Transverse colon (tissue), 4 donors: Measurements from ENCODE around the gene ADAM23. TPM values are rescaled to one million over a fixed set of nuclear protein-coding genes. Genes with fewer than 3 reads are reported as not detected.

ENCODE experiments used
- DNase-seq: peaks from one replicate; pipeline ENCODE4 v3.0.0-alpha.2; 2019
- H3K27ac ChIP-seq, 4 donors: fragments of 200-600 bp; sonication (generic); 2 replicates each; pipeline ENCODE4 v1.5.1; 2016 to 2018; ENCODE audit warnings: inconsistent platforms in 4 of 4
- H3K27me3 ChIP-seq: fragments of 200-600 bp; sonication (generic); 2 replicates; pipeline ENCODE4 v1.5.1; 2017; ENCODE audit warnings: inconsistent platforms
- H3K36me3 ChIP-seq, 4 donors: fragments of 200-600 bp; sonication (generic); 2 replicates each; pipeline ENCODE4 v1.5.1; 2017 to 2019; ENCODE audit warnings: inconsistent platforms in 4 of 4
- H3K4me1 ChIP-seq, 4 donors: fragments of 200-600 bp; sonication (generic); 2 replicates each; pipeline ENCODE4 v1.5.1; 2017 to 2020; ENCODE audit warnings: inconsistent platforms in 4 of 4
- H3K4me3 ChIP-seq, 4 donors: fragments of 200-600 bp; sonication (generic); 1 replicate in 1 of 4; 2 replicates in 3 of 4; pipeline versions ENCODE4 v1.5.1 to v1.6.1; 2017 to 2019; ENCODE audit warnings: inconsistent platforms in 4 of 4
- H3K9me3 ChIP-seq, 2 donors: fragments of 200-600 bp; sonication (generic); 2 replicates each; pipeline ENCODE4 v1.5.1; 2017 to 2019; ENCODE audit warnings: inconsistent platforms in 2 of 2
- EP300 ChIP-seq: sonication (generic); formaldehyde crosslinking; IDR thresholded peaks from one replicate; pipeline ENCODE4 v1.6.1; 2017; ENCODE audit warnings: antibody characterized with exemption, low read depth
- POLR2A ChIP-seq: fragments of 450-650 bp; IDR thresholded peaks from one replicate; pipeline ENCODE4 v1.6.1; 2016; ENCODE audit warnings: antibody characterized with exemption, mild to moderate bottlenecking, moderate library complexity
- POLR2AphosphoS5 ChIP-seq, 3 donors: sonication (generic); formaldehyde crosslinking; IDR thresholded peaks; one replicate each; pipeline ENCODE4 v1.6.1; 2016; ENCODE audit warnings: antibody characterized with exemption in 3 of 3
- WGBS, 2 donors: methylation state at CpG; one replicate each; pipeline ENCODE4 v1.1.5; 2018; ENCODE audit warnings: low coverage in 1 of 2; 5-methylcytosine and 5-hydroxymethylcytosine counted together
- in situ Hi-C, 4 donors: fragments of 200-750 bp; cut with MboI; loops; one replicate each; pipeline versions ENCODE4 v1.15.0 to v1.15.1; 2017; ENCODE audit warnings: low sequenced_read_pairs in 3 of 4, low pct_ligation_motif_present in 1 of 4, low pct_unique_long_range_greater_than_20kb in 1 of 4
- intact Hi-C: fragments of 100-400 bp; cut with DNase I; formaldehyde crosslinking; loops from one replicate; pipeline ENCODE4 v1.15.1; 2023; ENCODE audit warnings: low total_unique reads
- total RNA-seq, 4 donors: library from RNA; depleted of rRNA; stranded (reverse); fragments of >200 nt; gene quantifications; one replicate each; pipeline ENCODE4 v1.1.0, GENCODE V29; 2016
- TF ChIP-seq, protein P1 (sequence below), 5 experiments: fragments of 200-600 bp in 3 of 5; fragments of 450-650 bp in 2 of 5; sonication (generic) in 3 of 5; IDR thresholded peaks; 1 replicate in 2 of 5; 2 replicates in 3 of 5; pipeline ENCODE4 v1.5.1; 2016 to 2017; ENCODE audit warnings: antibody characterized with exemption in 5 of 5, inconsistent platforms in 3 of 5, mild to moderate bottlenecking in 2 of 5, moderate library complexity in 1 of 5

ADAM23 gene
- total RNA-seq, 4 donors from 2014 or later: 1.2 to 4.5 (median 2.2) TPM; not detected in 1

DNA sequence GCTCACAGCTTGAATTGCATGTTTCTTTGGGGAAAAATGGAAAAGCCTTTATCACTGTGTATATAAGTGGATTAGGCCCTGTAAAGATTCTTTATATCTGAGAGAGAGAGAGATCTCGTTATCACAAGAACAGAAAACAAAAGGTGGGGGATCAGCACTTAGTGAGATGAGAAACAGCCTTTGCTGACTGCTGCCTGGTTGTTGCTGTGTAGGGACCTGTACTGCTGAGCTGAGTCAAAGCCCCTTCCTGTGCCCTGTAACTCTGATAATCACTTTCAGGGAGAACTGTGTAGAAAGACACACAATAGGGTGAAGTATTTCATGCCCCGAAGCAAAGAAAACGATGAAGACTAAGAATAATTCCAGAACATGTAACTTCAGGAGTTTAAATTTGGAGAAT, 168.4 kb downstream of the ADAM23 start:
- Histone ChIP-seq H3K4me1 (no peaks in the 10 kb centered on the region), H3K9me3 (no peaks in the 10 kb centered on the region), H3K36me3 (no peaks in the 10 kb centered on the region), H3K27ac (no peak overlapping the region), H3K4me3 (no peak overlapping the region), H3K27me3 (no peaks in the 10 kb centered on the region)
- in situ Hi-C loops (no loop called here), intact Hi-C loops (no loop called here)
- no peak for TF ChIP-seq POLR2AphosphoS5 (IDR thresholded peaks at IDR 0.05)
- no peak for TF ChIP-seq POLR2A
- TF ChIP-seq, protein P1, sequence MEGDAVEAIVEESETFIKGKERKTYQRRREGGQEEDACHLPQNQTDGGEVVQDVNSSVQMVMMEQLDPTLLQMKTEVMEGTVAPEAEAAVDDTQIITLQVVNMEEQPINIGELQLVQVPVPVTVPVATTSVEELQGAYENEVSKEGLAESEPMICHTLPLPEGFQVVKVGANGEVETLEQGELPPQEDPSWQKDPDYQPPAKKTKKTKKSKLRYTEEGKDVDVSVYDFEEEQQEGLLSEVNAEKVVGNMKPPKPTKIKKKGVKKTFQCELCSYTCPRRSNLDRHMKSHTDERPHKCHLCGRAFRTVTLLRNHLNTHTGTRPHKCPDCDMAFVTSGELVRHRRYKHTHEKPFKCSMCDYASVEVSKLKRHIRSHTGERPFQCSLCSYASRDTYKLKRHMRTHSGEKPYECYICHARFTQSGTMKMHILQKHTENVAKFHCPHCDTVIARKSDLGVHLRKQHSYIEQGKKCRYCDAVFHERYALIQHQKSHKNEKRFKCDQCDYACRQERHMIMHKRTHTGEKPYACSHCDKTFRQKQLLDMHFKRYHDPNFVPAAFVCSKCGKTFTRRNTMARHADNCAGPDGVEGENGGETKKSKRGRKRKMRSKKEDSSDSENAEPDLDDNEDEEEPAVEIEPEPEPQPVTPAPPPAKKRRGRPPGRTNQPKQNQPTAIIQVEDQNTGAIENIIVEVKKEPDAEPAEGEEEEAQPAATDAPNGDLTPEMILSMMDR (IDR thresholded peaks at IDR 0.05): no peak
- no peak for TF ChIP-seq EP300
- no peak for DNase-seq
- WGBS, 2 donors: 83 to 85% methylated on average over 3 of the region's 3 CpGs

- 67 to 70% methylated on average over 3 to 6 of the region's 6 CpGs for WGBS, 2 donors
- Histone ChIP-seq H3K4me1 (no peaks in the 10 kb centered on the region), H3K9me3 (no peaks in the 10 kb centered on the region), H3K36me3 (no peaks in the 10 kb centered on the region), H3K4me3 (no peak overlapping the region), H3K27me3 (no peaks in the 10 kb centered on the region), H3K27ac (no peak overlapping the region)
- in situ Hi-C loops: no loop called here
- intact Hi-C loops: no loop called here
- TF ChIP-seq, protein P1 (IDR thresholded peaks at IDR 0.05): no peak
- TF ChIP-seq POLR2A: no peak
- no peak for TF ChIP-seq EP300
- TF ChIP-seq POLR2AphosphoS5 (IDR thresholded peaks at IDR 0.05): no peak
- no peak for DNase-seq
Measured at GRCh38 chr2:206614811-206615210, 171.5 kb downstream of the ADAM23 start.

DNA sequence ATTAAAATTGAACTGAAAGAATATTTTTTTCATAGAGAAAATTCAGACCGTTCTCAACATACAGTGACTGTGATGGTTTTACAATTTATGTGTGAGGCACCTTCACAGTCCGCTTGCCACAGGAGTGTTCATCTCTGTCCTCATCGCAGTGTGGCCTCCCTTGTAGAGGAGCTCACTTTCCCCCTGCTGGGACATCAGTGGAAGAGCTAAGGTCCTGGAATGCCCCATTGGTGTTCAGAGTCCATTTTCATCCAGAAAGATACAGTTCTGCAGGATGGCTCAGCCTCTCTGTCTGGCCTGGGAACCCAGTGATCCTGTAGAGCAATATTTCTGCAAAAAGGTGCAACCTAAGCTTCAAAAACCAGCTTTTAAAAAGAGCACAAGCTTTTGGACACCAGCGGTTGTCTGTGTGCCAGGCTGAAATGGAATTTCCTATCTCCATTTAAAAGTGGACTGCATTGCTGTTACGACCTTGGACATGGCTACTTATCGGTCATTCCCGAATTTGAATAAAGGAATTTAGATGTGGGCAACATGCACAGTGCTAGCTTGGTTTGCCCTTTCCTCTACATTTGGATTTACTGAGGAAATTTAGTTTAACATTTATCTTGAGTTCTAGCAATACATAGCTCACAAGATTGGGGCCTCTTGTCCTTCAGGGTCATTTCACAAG, 172.2 kb downstream of the ADAM23 start:
- DNase-seq: no peak
- 80 to 83% methylated on average over 4 to 7 of the region's 7 CpGs for WGBS, 2 donors
- Histone ChIP-seq H3K27ac (no peak overlapping the region), H3K36me3 (no peaks in the 10 kb centered on the region), H3K9me3 (no peaks in the 10 kb centered on the region), H3K4me3 (no peak overlapping the region), H3K27me3 (no peaks in the 10 kb centered on the region), H3K4me1 (no peaks in the 10 kb centered on the region)
- TF ChIP-seq POLR2AphosphoS5 (IDR thresholded peaks at IDR 0.05) (no peak), EP300 (no peak), POLR2A (no peak)
- TF ChIP-seq, protein P1 (IDR thresholded peaks at IDR 0.05): no peak
- intact Hi-C loops (no loop called here), in situ Hi-C loops (no loop called here)

GRCh38 chr2:206616151-206616550, 172.8 kb downstream of the ADAM23 start:
- no peak for DNase-seq
- H3K4me3 ChIP-seq: no peak overlapping the region
- 17 to 45% methylated on average over 1 to 2 of the region's 2 CpGs for WGBS, 2 donors
- no peaks in the 10 kb centered on the region for H3K27me3 ChIP-seq
- H3K9me3 ChIP-seq: no peaks in the 10 kb centered on the region
- no peaks in the 10 kb centered on the region for H3K36me3 ChIP-seq
- TF ChIP-seq POLR2AphosphoS5 (IDR thresholded peaks at IDR 0.05) (no peak), POLR2A (no peak), EP300 (no peak)
- TF ChIP-seq, protein P1 (IDR thresholded peaks at IDR 0.05): no peak
- intact Hi-C loops (no loop called here), in situ Hi-C loops (no loop called here)
- H3K4me1 ChIP-seq: no peaks in the 10 kb centered on the region
- no peak overlapping the region for H3K27ac ChIP-seq
